Upper lobe of right lung (tissue), 1 donor: ENCODE results near the gene TRPC4. TPM values are rescaled to one million over a fixed set of nuclear protein-coding genes. Genes with fewer than 3 reads are reported as not detected.

ENCODE experiments used
- ATAC-seq: fragments of 200-7000 bp; cut with Tn5 transposase; one replicate; pipeline ENCODE4 v1.9.1; 2020; ENCODE audit warnings: mild to moderate bottlenecking, moderate library complexity
- DNase-seq: peaks from one replicate; pipeline ENCODE4 v3.0.0-alpha.2; 2020
- H3K27ac ChIP-seq: fragments of 200-600 bp; one replicate; pipeline ENCODE4 v1.8.0; 2022
- H3K27me3 ChIP-seq: fragments of 200-600 bp; one replicate; pipeline ENCODE4 v1.8.0; 2022; ENCODE audit warnings: mild to moderate bottlenecking
- H3K36me3 ChIP-seq: fragments of 200-600 bp; one replicate; pipeline ENCODE4 v1.8.0; 2022
- H3K4me1 ChIP-seq: fragments of 200-600 bp; one replicate; pipeline ENCODE4 v1.8.0; 2022
- H3K4me3 ChIP-seq: fragments of 200-600 bp; one replicate; pipeline ENCODE4 v1.8.0; 2022; ENCODE audit warnings: mild to moderate bottlenecking
- H3K9me3 ChIP-seq: fragments of 200-600 bp; one replicate; pipeline ENCODE4 v1.8.0; 2022
- CTCF ChIP-seq: fragments of 200-600 bp; IDR thresholded peaks from one replicate; pipeline ENCODE4 v1.8.0; 2022; ENCODE audit warnings: antibody characterized with exemption
- intact Hi-C: fragments of 100-400 bp; cut with DNase I; formaldehyde crosslinking; loops from one replicate; pipeline ENCODE4 v1.11.0; 2022
- total RNA-seq: library from RNA; stranded (reverse); fragmentation: NEBNext Ultra II Directional; extraction: Animal tissue kit (Norgen Biotek cat#: 25700); gene quantifications from one replicate; pipeline ENCODE4 v1.2.1, GENCODE V29; 2021
- donor health status: DM: no; HTN: yes; CAD: no; lungs with severe emphysema.

The TRPC4 gene
- total RNA-seq, 1 donor from 2014 or later: 1.6 TPM

GRCh38 chr13:37769078-37769477, 100.5 kb downstream of the TRPC4 start:
- intact Hi-C loops: no loop called here
- TF ChIP-seq CTCF: peak; percentile 10
- H3K36me3 ChIP-seq: no peaks in the 10 kb centered on the region
- ATAC-seq (no peak), DNase-seq (no peak)
- no peaks in the 10 kb centered on the region for H3K4me1 ChIP-seq
- no peaks in the 10 kb centered on the region for H3K27me3 ChIP-seq
- H3K27ac ChIP-seq: no peak overlapping the region
- H3K4me3 ChIP-seq: no peak overlapping the region
- H3K9me3 ChIP-seq: no peaks in the 10 kb centered on the region

GRCh38 chr13:37766502-37766901, 103.1 kb downstream of the TRPC4 start:
- no peak for TF ChIP-seq CTCF
- no peak for ATAC-seq

GRCh38 chr13:37755349-37755748, 114.2 kb downstream of the TRPC4 start:
- Histone ChIP-seq H3K27me3 (no peaks in the 10 kb centered on the region), H3K27ac (no peak overlapping the region), H3K9me3 (no peaks in the 10 kb centered on the region), H3K4me3 (no peak overlapping the region), H3K4me1 (no peaks in the 10 kb centered on the region), H3K36me3 (no peaks in the 10 kb centered on the region)
- DNase-seq (no peak), ATAC-seq (no peak)
- intact Hi-C loops: no loop called here
- TF ChIP-seq CTCF: no peak

More at GRCh38 chr13:37766502-37766901, 103.1 kb downstream of the TRPC4 start:
- H3K4me3 ChIP-seq: no peak overlapping the region
- H3K4me1 ChIP-seq: no peaks in the 10 kb centered on the region
- DNase-seq: no peak
- intact Hi-C loops: no loop called here
- H3K27me3 ChIP-seq: no peaks in the 10 kb centered on the region
- H3K36me3 ChIP-seq: no peaks in the 10 kb centered on the region
- no peaks in the 10 kb centered on the region for H3K9me3 ChIP-seq
- H3K27ac ChIP-seq: no peak overlapping the region

- intact Hi-C loops: no loop called here
- H3K27me3 ChIP-seq: no peaks in the 10 kb centered on the region
- DNase-seq (no peak), ATAC-seq (no peak)
- no peak overlapping the region for H3K4me3 ChIP-seq
- no peak overlapping the region for H3K27ac ChIP-seq
- no peaks in the 10 kb centered on the region for H3K36me3 ChIP-seq
- H3K4me1 ChIP-seq: no peaks in the 10 kb centered on the region
- TF ChIP-seq CTCF: no peak
- H3K9me3 ChIP-seq: no peaks in the 10 kb centered on the region
These were observed 115.8 kb downstream of the TRPC4 start for GRCh38 chr13:37753776-37754175.

- Histone ChIP-seq H3K4me3 (no peak overlapping the region), H3K9me3 (no peaks in the 10 kb centered on the region), H3K27me3 (no peaks in the 10 kb centered on the region), H3K27ac (no peak overlapping the region), H3K4me1 (no peaks in the 10 kb centered on the region), H3K36me3 (no peaks in the 10 kb centered on the region)
- TF ChIP-seq CTCF: no peak
- no peak for ATAC-seq
- intact Hi-C loops: no loop called here
- no peak for DNase-seq
These were observed 117.4 kb downstream of the TRPC4 start for GRCh38 chr13:37752146-37752545.

GRCh38 chr13:37751025-37751424, 118.5 kb downstream of the TRPC4 start:
- Histone ChIP-seq H3K27me3 (no peaks in the 10 kb centered on the region), H3K4me1 (no peaks in the 10 kb centered on the region), H3K27ac (no peak overlapping the region), H3K36me3 (no peaks in the 10 kb centered on the region), H3K9me3 (no peaks in the 10 kb centered on the region), H3K4me3 (no peak overlapping the region)
- DNase-seq (no peak), ATAC-seq (no peak)
- TF ChIP-seq CTCF: no peak
- intact Hi-C loops: no loop called here
